Smooth muscle cell (in vitro differentiated cells): ENCODE results near the gene TLR6. TPM values are rescaled to one million over a fixed set of nuclear protein-coding genes. Genes with fewer than 3 reads are reported as not detected.
A peak's percentile ranks its signal among the peaks of the same experiment; 100 is the strongest.

Source experiments
- DNase-seq: peaks from one replicate; lab custom pipeline; 2025; ENCODE audit not compliant: unreplicated experiment; lab: John Stamatoyannopoulos, UW
- H2AFZ ChIP-seq: fragments of 200-600 bp; sonication (generic); 2 replicates; pipeline ENCODE4 v1.6.0; 2016; ENCODE audit warnings: antibody characterized with exemption, low read depth, mild to moderate bottlenecking
- H3F3A ChIP-seq: fragments of 200-600 bp; sonication (generic); 2 replicates; pipeline ENCODE4 v1.6.0; 2017; ENCODE audit warnings: antibody characterized with exemption, low read depth
- H3K27ac ChIP-seq: fragments of 200-600 bp; sonication (generic); 2 replicates; pipeline ENCODE4 v1.5.1; 2016; ENCODE audit warnings: low read depth, mild to moderate bottlenecking
- H3K27me3 ChIP-seq: fragments of 200-600 bp; sonication (generic); 2 replicates; pipeline ENCODE4 v1.6.1; 2016; ENCODE audit warnings: low read depth, mild to moderate bottlenecking
- H3K36me3 ChIP-seq: fragments of 200-600 bp; sonication (generic); 2 replicates; pipeline ENCODE4 v1.5.1; 2016; ENCODE audit warnings: low read depth
- H3K4me1 ChIP-seq: fragments of 200-600 bp; sonication (generic); 2 replicates; pipeline ENCODE4 v1.5.1; 2016; ENCODE audit warnings: low read depth
- H3K4me2 ChIP-seq: fragments of 200-600 bp; sonication (generic); 2 replicates; pipeline ENCODE4 v1.6.0; 2016; ENCODE audit warnings: mild to moderate bottlenecking
- H3K4me3 ChIP-seq: fragments of 200-600 bp; sonication (generic); 2 replicates; pipeline ENCODE4 v1.5.1; 2016; ENCODE audit warnings: mild to moderate bottlenecking
- H3K79me2 ChIP-seq: fragments of 200-600 bp; sonication (generic); 2 replicates; pipeline ENCODE4 v1.6.0; 2016; ENCODE audit warnings: low read depth, mild to moderate bottlenecking
- H3K9ac ChIP-seq: fragments of 200-600 bp; sonication (generic); 2 replicates; pipeline ENCODE4 v1.6.0; 2016; ENCODE audit warnings: low read depth
- H3K9me3 ChIP-seq: fragments of 200-600 bp; sonication (generic); replicated peaks from 2 replicates; pipeline ENCODE4 v1.5.1; 2016; ENCODE audit warnings: low read depth
- H4K20me1 ChIP-seq: fragments of 200-600 bp; sonication (generic); 2 replicates; pipeline ENCODE4 v1.6.0; 2016; ENCODE audit warnings: low read depth
- CTCF ChIP-seq: fragments of 200-600 bp; sonication (generic); IDR thresholded peaks from 2 replicates; pipeline ENCODE4 v1.5.1; 2017; ENCODE audit warnings: borderline replicate concordance, mild to moderate bottlenecking, antibody characterized with exemption; ENCODE audit not compliant: insufficient read depth, poor library complexity, severe bottlenecking
- WGBS: methylation state at CpG from one replicate; pipeline ENCODE4 v1.1.7; 2016; ENCODE audit warnings: low lambda C conversion rate; 5-methylcytosine and 5-hydroxymethylcytosine counted together
- polyA plus RNA-seq: library from polyadenylated mRNA; unstranded; fragments of >200 nt; fragmentation: Nextera tagmentation; extraction: Ambion mirVana; gene quantifications from 2 replicates; pipeline ENCODE4 v1.2.1, GENCODE V29; 2016
- total RNA-seq: library from RNA; depleted of rRNA; stranded (reverse); fragments of >200 nt; gene quantifications from 2 replicates; pipeline ENCODE4 v1.2.3, GENCODE V29; 2014

The TLR6 gene
- total and polyA plus RNA-seq, 2 experiments from 2014 or later = 0.17 to 4.4 TPM

DNA sequence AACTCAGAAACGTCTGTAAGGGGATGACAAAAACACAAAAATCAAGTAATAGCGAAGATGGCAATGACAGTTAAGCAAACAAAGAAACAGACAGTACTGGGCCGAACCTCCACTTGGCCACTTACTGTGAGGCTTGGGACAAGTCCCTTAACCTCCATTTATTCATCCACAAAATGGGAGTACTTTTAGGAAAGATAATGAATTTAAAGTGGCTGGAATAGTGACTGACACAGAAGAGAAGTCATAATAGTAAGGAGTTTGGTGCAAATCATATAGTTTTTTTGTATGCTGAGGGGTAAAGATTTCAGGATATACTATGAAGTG, 1.4 kb upstream of the TLR6 start:
- no peaks in the 10 kb centered on the region for H3K27me3 ChIP-seq
- H3K9ac ChIP-seq = peak overlapping the region; percentile 78
- peak overlapping the region; percentile 80 for H3K4me2 ChIP-seq
- no peak overlapping the region for H3K4me3 ChIP-seq
- no peak for TF ChIP-seq CTCF
- 24% methylated on average over 3 of the region's 3 CpGs for WGBS
- no peaks in the 10 kb centered on the region for H4K20me1 ChIP-seq
- peak overlapping the region; percentile 95 for H3K27ac ChIP-seq
- no peaks in the 10 kb centered on the region for H3K79me2 ChIP-seq
- no peaks in the 10 kb centered on the region for H3K4me1 ChIP-seq
- H3F3A ChIP-seq = peaks cover 6% of the 10 kb centered on the region
- H2AFZ ChIP-seq = no peak overlapping the region
- no peaks in the 10 kb centered on the region for H3K9me3 ChIP-seq
- H3K36me3 ChIP-seq = no peaks in the 10 kb centered on the region
- no peak for DNase-seq

DNA sequence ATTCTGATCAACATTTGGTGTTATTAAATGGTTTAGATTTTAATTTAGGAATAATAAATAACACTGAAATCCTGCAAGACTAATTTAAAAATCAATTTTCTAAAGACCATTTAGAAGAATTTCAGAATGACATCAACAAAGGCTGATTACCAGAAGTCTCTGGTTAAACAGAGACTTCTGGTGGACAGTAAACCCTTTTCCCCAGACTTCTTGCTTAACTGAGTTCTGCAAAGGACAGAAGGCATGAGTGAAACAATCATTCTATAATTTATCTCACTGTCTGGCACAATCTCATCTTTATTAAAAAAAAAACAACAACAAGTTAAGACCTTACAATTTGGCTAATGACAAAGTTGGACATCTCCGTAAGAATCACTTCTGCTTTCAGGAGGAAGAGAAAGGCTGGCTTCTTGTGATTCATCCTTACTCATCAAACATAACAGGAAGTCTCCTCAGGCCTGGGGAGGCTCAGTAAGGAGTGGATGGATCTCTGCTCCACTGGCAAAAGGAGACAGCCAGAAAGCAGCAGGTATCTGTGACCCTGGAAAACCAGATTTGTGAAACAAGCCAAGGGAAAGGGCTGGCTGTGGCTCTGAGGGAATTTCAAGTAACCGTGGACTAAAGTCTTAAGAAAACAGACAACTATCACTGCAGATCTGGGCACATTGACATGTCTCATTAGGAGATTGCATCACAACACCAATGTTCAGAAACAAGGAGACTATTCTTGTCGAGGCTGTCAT, 908 bp upstream of the TLR6 start:
- H3K4me3 ChIP-seq = peak overlapping the region; percentile 40

GRCh38 chr4:38856046-38856445, 571 bp downstream of the TLR6 start:
- Histone ChIP-seq H3K9me3 (no peaks in the 10 kb centered on the region), H3K4me3 (peak overlapping the region; percentile 40), H2AFZ (peak overlapping the region; percentile 74)

More for the DNA sequence above, 908 bp upstream of the TLR6 start:
- peak; percentile 6 for DNase-seq
- Histone ChIP-seq H3K4me1 (no peaks in the 10 kb centered on the region), H2AFZ (peak overlapping the region; percentile 74), H3K27ac (peak overlapping the region; percentile 95), H4K20me1 (no peaks in the 10 kb centered on the region), H3K4me2 (peak overlapping the region; percentile 80), H3K9ac (peak overlapping the region; percentile 78), H3K27me3 (no peaks in the 10 kb centered on the region), H3F3A (peaks cover 6% of the 10 kb centered on the region), H3K9me3 (no peaks in the 10 kb centered on the region), H3K79me2 (no peaks in the 10 kb centered on the region), H3K36me3 (no peaks in the 10 kb centered on the region)
- TF ChIP-seq CTCF = no peak
- under 1% methylated on average over 3 of the region's 3 CpGs for WGBS

More at GRCh38 chr4:38856046-38856445, 571 bp downstream of the TLR6 start:
- Histone ChIP-seq H3K4me2 (peak overlapping the region; percentile 80), H3K27ac (peak overlapping the region; percentile 95), H3K36me3 (no peaks in the 10 kb centered on the region), H3K27me3 (no peaks in the 10 kb centered on the region), H3K9ac (peak overlapping the region; percentile 78), H4K20me1 (no peaks in the 10 kb centered on the region), H3F3A (peaks cover 6% of the 10 kb centered on the region), H3K79me2 (no peaks in the 10 kb centered on the region), H3K4me1 (no peaks in the 10 kb centered on the region)
- no peak for TF ChIP-seq CTCF
- WGBS = 85% methylated on average over 4 of the region's 4 CpGs
- DNase-seq = no peak
